ENCODE data around the gene KDM6A.
"Not testable (repeated sequence)": the region's sequence is repeated elsewhere in the genome, so short reads cannot be mapped to it uniquely, and the experiment has no call there.

The KDM6A gene

GRCh38 chrX:44914532-44915198 lies 41.7 kb downstream of the KDM6A start:
- peak overlapping the region; percentile 31 for H3K27ac ChIP-seq
- DNase-seq (ENCODE audit: low read depth, low spot score) = no peak

- no peak overlapping the region for H3K27ac ChIP-seq
- no peak for DNase-seq (ENCODE audit: low read depth, low spot score)
These were observed 42.4 kb downstream of the KDM6A start for GRCh38 chrX:44915361-44915868.

- H3K27ac ChIP-seq = no peak overlapping the region
- no peak for DNase-seq (ENCODE audit: low read depth, low spot score)
These were observed 45.7 kb downstream of the KDM6A start for GRCh38 chrX:44918722-44919121.

- DNase-seq (ENCODE audit: low read depth, low spot score) = no peak
- no peak overlapping the region for H3K27ac ChIP-seq
These were observed 50.0 kb downstream of the KDM6A start for GRCh38 chrX:44922980-44923379.

- H3K27ac ChIP-seq = no peak overlapping the region
- no peak for DNase-seq (ENCODE audit: low read depth, low spot score)
These were observed 54.4 kb downstream of the KDM6A start for GRCh38 chrX:44927398-44927797.

GRCh38 chrX:44931441-44931973 lies 58.5 kb downstream of the KDM6A start:
- H3K27ac ChIP-seq = no peak overlapping the region
- DNase-seq (ENCODE audit: low read depth, low spot score) = no peak

- no peak for DNase-seq (ENCODE audit: low read depth, low spot score)
- H3K27ac ChIP-seq = peak overlapping the region; percentile 17
These were observed 62.2 kb downstream of the KDM6A start for GRCh38 chrX:44935172-44935571.

GRCh38 chrX:44935640-44936039 lies 62.7 kb downstream of the KDM6A start:
- H3K27ac ChIP-seq = peak overlapping the region; percentile 17
- DNase-seq (ENCODE audit: low read depth, low spot score) = peak; percentile 51

- DNase-seq (ENCODE audit: low read depth, low spot score) = no peak
- H3K27ac ChIP-seq = no peak overlapping the region
These were observed 64.6 kb downstream of the KDM6A start for GRCh38 chrX:44937606-44938005.

GRCh38 chrX:44938111-44938510 lies 65.1 kb downstream of the KDM6A start:
- H3K27ac ChIP-seq = no peak overlapping the region
- DNase-seq (ENCODE audit: low read depth, low spot score) = no peak

GRCh38 chrX:44940541-44940940 lies 67.6 kb downstream of the KDM6A start:
- not testable (repeated sequence) for H3K27ac ChIP-seq; DNase-seq (ENCODE audit: low read depth, low spot score)

GRCh38 chrX:44943007-44943406 lies 70.0 kb downstream of the KDM6A start:
- DNase-seq (ENCODE audit: low read depth, low spot score) = no peak
- H3K27ac ChIP-seq = no peak overlapping the region

GRCh38 chrX:44944894-44945293 lies 71.9 kb downstream of the KDM6A start:
- no peak overlapping the region for H3K27ac ChIP-seq
- no peak for DNase-seq (ENCODE audit: low read depth, low spot score)

- H3K27ac ChIP-seq = no peak overlapping the region
- no peak for DNase-seq (ENCODE audit: low read depth, low spot score)
These were observed 72.7 kb downstream of the KDM6A start for GRCh38 chrX:44945736-44946135.

- H3K27ac ChIP-seq = no peak overlapping the region
- no peak for DNase-seq (ENCODE audit: low read depth, low spot score)
These were observed 73.8 kb downstream of the KDM6A start for GRCh38 chrX:44946771-44947170.

- H3K27ac ChIP-seq = no peak overlapping the region
- no peak for DNase-seq (ENCODE audit: low read depth, low spot score)
These were observed 75.0 kb downstream of the KDM6A start for GRCh38 chrX:44947995-44948394.

- H3K27ac ChIP-seq = no peak overlapping the region
- DNase-seq (ENCODE audit: low read depth, low spot score) = no peak
These were observed 75.4 kb downstream of the KDM6A start for GRCh38 chrX:44948406-44948805.

GRCh38 chrX:44949125-44949524 lies 76.1 kb downstream of the KDM6A start:
- H3K27ac ChIP-seq = no peak overlapping the region
- no peak for DNase-seq (ENCODE audit: low read depth, low spot score)

GRCh38 chrX:44950471-44951366 lies 77.7 kb downstream of the KDM6A start:
- DNase-seq (ENCODE audit: low read depth, low spot score) = not testable (repeated sequence)
- H3K27ac ChIP-seq = peak overlapping the region; percentile 22

GRCh38 chrX:44951572-44952067 lies 78.6 kb downstream of the KDM6A start:
- DNase-seq (ENCODE audit: low read depth, low spot score) = no peak
- peak overlapping the region; percentile 22 for H3K27ac ChIP-seq
